Colon (tissue), 2 donors: Measurements from ENCODE around the gene PTPRM.
"Not testable (repeated sequence)": the region's sequence is repeated elsewhere in the genome, so short reads cannot be mapped to it uniquely, and the experiment has no call there.

ENCODE experiments used
- FAIRE-seq: peaks from 2 replicates; lab custom pipeline; 2012; peaks lifted over from hg19 to GRCh38; lab: Jason Lieb, UNC
- donor health status: control.
- donor health status: control.

PTPRM gene

DNA sequence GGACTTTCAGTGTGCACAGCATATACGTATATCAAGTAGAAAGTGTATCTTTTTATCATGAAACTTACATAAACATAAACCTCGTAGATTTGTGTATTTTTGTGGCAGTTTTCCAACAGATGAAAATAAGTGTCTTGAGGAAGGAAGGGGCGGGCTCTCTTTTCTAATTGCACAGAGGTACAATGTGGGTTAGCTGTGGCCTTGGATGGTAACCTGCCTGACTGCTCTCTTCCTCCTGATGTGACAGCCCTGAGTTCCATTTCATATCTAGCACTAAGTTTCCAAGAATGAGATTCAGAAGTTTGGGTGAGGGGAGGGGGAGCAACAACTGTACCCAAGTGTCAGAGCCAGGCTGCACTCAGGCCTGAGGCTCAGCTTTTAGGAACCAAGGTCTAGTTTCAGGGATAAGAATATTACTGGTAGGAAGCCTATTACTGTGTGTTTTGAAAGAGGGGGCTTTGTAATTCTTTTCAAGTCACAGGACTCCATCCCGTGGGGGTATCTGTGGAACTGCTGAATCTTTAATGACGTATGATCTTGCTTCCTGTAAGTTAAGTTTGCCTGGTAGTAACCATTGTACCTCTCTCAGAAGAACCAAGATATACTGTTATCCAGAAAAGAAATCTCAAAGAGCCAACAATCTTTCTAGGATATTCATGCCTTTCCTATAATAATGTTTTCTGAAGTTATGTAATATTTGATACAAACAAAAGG, 483.7 kb downstream of the PTPRM start:
- no peak for FAIRE-seq

DNA sequence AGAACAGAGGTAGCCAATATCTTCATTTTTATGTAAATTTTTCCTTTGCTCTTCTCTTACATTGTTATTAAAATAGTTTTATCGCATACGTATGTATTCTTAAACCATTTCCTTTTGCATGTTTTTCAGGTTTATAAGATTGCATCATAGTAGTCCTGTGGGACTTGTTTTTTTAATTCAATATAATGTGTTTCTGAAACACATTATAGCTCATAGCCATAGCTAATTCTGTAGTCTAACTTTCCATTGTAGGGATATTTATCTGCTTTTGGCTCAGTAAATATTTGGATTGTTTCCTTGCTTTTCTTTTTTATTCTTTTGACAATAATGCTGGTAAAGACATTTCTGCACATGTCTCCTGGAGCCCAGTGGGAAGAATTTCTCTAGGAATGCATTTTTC, 484.3 kb downstream of the PTPRM start:
- FAIRE-seq = no peak

- no peak for FAIRE-seq
These were observed 485.2 kb downstream of the PTPRM start for GRCh38 chr18:8052237-8052701.

- no peak for FAIRE-seq
These were observed 489.6 kb downstream of the PTPRM start for GRCh38 chr18:8056723-8057122.

DNA sequence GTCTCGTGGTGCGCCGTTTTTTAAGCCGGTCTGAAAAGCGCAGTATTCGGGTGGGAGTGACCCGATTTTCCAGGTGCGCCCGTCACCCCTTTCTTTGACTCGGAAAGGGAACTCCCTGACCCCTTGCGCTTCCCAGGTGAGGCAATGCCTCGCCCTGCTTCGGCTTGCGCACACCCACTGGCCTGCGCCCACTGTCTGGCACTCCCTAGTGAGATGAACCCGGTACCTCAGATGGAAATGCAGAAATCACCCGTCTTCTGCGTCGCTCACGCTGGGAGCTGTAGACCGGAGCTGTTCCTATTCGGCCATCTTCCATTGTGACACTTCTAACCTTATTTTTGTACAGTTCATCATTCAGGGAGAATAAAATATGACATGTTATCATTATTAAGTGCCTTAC, 496.0 kb downstream of the PTPRM start:
- FAIRE-seq = not testable (repeated sequence)

DNA sequence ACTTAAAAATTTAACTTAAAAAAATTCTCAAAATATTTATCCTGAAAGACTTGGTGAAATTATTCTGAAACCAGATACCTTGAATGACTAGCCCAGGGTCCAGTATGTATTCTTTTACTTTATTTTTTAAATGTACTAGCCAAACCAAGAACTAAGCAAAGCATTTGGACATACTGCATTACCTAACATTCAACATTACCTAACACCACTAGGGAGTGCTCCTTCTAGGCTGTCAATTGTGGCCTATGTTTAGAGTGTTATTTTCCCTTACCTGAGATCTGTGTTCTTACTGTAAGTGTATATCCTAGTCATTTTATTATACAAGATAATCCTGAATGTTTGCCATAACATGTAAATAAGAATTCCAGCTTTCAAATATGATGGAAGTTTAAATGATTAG, 496.6 kb downstream of the PTPRM start:
- FAIRE-seq = no peak

- no peak for FAIRE-seq
These were observed 498.2 kb downstream of the PTPRM start for GRCh38 chr18:8065284-8065683.

DNA sequence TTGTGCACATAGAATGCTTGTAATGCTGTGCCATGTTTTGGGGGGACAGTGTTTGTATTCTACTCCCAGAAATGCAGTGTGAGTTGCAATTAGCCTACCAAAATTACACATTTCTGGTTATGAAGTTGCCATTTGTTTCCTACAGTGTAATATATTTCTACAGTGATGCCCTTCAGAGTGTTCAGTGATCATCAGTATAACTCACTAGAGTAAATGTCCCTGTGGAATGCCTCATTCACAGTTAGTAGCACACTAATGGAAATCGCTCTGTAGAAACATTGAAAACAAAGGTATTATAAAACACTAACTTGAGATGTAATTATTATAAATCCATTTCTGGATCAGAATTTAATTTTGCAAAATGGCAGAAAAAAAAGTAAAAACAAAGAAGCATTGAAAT, 498.7 kb downstream of the PTPRM start:
- no peak for FAIRE-seq

DNA sequence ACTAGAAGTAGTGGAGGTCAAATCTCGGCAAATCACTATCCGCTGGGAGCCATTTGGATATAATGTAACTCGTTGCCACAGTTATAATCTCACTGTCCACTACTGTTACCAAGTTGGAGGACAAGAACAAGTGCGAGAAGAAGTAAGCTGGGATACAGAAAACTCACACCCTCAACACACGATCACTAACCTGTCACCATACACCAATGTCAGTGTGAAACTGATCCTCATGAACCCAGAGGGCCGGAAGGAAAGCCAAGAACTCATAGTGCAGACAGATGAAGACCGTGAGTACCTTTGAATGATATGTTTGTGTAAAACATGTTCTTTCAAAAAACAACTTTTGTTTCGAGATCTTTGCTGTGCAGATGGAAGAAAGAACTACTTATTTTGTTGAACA, 502.6 kb downstream of the PTPRM start:
- no peak for FAIRE-seq

- FAIRE-seq = no peak
These were observed 506.1 kb downstream of the PTPRM start for GRCh38 chr18:8073167-8073566.

- FAIRE-seq = no peak
These were observed 513.0 kb downstream of the PTPRM start for GRCh38 chr18:8080092-8080491.

DNA sequence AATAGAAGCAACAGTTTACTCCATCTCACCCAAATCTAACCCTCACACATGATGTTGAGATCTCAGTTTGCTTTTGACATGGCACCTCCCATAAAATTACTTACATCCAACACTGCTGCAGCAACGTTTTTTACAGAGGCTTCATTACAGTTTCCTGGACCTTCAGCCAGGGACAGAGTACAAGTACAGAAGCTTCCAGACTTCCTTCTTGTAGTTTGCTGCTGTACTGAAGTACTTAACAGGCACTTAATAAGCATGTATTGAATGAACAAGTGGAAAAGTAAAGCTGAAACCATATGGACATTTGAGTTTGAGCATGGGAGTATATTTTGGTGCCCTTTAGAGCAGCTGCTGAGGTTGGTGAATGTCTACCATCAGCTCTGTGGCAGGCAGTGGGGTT, 514.2 kb downstream of the PTPRM start:
- FAIRE-seq = no peak

DNA sequence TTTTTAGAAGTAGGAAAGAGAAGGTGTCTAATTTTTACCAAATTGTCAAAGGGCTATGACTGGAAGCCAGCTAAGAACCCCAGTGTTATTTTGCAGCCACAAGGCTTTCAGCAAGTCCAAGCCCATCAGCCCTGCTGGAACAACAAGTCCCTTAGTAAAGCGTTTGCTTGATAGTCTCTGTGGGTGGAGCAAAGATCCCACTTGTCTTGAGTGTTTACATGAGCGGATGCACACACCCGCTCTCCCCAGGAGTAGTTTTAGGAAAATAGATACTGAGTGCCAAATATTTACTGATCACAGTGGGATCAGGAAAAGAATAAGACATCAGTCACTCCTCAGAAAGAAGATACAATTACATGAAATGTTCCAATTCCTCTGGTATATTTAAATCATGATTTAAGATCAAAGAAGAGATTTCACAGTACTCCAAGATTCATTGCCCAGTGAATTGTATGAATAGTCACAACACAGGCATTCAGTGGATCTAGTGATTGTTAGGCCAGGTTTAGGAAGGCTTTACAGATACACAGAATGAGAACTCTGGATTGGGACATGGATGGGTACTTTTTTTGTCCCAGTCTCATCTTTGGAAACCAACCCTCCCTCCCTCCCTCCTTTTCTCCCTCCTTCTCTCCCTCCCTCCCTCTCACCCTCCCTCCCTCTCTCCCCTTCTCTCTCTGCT, 514.9 kb downstream of the PTPRM start:
- FAIRE-seq = no peak

- FAIRE-seq = no peak
These were observed 517.0 kb downstream of the PTPRM start for GRCh38 chr18:8084160-8084559.

- FAIRE-seq = no peak
These were observed 521.5 kb downstream of the PTPRM start for GRCh38 chr18:8088626-8089025.

DNA sequence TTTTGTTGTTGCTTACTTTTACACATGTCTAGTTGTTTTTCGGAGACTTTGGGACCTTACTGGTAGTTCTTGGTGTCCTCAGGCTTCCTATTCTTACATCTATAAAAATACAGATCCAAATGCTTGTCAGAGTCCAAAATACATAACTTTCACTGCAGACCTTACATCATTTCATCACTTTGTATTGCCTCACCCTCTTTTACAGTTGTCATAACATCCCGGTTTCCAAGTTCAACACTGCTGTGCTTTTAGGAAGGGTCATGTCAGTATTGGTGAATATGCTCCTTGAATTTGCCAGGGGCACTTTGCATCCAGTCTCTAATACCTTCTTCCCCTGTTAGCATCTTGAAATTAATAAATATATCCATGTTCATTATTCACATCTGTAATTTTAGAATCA, 523.9 kb downstream of the PTPRM start:
- no peak for FAIRE-seq

- FAIRE-seq = no peak
These were observed 528.9 kb downstream of the PTPRM start for GRCh38 chr18:8095947-8096570.

GRCh38 chr18:8097399-8097798, 530.3 kb downstream of the PTPRM start:
- FAIRE-seq = no peak

DNA sequence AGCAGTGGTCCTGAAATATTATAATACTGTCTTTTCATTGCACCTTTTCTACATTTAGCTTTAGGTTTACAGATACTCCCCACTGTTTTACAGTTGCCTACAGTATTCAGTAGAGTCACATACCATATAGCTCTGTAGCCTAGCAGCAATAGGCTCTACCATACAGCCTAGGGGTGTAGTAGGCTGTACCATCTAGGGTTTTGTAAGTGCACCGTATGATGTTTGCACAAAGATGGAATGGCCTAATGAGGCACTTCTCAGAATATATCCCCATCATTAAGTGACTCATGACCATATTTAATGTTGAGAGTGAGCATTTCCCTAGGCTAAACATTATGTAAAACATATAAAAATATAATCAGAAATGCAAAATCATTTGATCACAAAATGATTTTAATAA, 530.8 kb downstream of the PTPRM start:
- FAIRE-seq = no peak

GRCh38 chr18:8106603-8107002, 539.5 kb downstream of the PTPRM start:
- no peak for FAIRE-seq

DNA sequence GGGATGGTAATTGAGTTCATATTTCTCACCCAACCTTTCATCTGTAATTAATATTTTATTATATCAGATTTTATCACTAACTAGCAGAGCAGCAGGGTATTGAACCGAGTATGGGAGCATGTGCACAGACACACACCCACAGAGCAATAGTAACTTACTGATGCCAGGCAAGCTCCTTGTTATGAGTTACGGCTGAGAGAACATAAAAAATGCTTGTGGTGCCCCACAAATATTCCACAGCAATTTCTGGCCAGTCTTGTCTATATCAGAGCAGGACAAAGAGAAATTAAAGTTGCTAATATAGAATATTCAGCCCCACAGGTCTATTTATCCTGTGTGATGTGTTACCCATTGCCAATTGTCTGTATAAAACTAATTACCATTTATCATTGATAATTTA, 540.3 kb downstream of the PTPRM start:
- FAIRE-seq = no peak

DNA sequence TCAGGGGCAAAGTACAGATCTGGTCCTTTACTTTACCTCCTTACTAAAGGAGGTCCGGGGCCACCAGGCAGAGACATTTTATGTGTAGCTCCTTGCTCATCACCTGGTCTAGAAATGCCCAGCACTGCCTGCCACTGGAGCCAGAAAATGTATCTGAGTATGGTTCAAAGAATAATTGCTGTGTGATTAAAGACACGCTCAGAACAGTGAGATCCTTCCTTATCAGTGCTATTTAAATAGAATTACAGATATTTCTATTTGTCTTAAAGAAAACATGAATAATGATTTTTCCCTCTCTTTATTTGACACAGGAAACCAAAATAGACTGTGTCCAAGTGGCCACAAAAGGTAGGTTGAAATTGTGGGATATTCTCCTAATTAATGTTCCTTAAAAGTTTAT, 547.4 kb downstream of the PTPRM start:
- FAIRE-seq = no peak

- FAIRE-seq = no peak
These were observed 549.4 kb downstream of the PTPRM start for GRCh38 chr18:8116341-8117005.
